CMK (cell line): ENCODE data around the gene KDR.

Experiments used
- DNase-seq: peaks from one replicate; pipeline ENCODE4 v3.0.0-alpha.2; 2010; ENCODE audit warnings: low read depth

The KDR gene

DNA sequence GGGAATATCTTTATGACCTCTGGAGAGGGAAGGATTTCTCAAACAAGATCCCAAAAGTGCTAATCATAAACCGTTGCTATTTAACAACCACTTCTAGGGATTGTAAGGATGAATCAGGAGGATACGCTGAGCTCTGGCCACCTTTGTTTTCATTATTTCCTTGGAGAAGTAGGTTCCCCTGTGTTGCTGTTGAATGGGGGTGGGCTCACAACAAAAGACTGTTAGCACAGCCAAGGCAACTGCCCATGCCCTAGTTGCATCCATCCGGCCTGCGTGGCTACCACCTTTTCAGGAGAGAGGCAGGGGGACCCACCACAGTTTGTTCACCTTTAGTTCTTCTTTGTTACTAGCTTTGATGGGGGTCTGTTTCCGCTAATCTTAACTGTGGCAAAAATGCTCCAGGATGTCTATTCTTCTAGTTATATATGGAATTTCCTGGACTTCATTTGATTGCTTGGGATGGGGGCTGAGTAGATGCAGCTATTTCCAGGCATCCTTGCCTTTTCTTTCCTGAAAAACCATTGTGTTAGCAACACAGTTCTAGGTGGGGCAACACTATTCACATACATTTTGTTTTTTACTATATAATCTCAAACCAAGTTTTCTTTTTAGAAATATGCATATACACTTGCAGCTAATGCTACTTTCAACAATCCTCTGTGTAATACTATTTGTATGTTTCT is 95.4 kb downstream of the KDR start:
- no peak for DNase-seq

DNA sequence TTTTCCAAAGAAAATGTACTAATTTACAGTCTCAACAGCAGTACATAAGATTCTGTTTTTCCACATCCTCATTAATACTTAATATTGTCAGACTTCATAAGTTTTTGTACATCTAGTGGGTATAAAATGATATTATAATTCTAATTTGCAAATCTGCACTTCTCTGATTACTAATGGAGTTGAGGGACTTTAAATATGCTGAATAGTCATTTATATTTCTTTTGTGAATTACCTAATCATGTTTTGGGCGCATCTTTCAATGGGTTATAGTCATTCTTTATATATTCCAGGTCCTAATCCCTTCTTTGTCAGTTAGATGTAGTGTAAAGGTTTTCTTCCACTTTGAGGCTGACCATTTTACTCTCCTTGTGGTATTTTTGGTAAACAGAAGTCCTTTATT is 96.1 kb downstream of the KDR start:
- DNase-seq = no peak
